Uterus (tissue), 4 donors: ENCODE measurements around the gene MDFIC2. TPM values are rescaled to one million over a fixed set of nuclear protein-coding genes. Genes with fewer than 3 reads are reported as not detected.

Experiments used
- DNase-seq, 2 donors: peaks; one replicate each; pipeline ENCODE4 v3.0.0-alpha.2; 2019 to 2020
- H3K27ac ChIP-seq, 2 donors: fragments of 200-600 bp; sonication (generic); 1 replicate in 1 of 2; 2 replicates in 1 of 2; pipeline ENCODE4 v1.5.1; 2016 to 2018
- H3K27me3 ChIP-seq, 2 donors: fragments of 200-600 bp; sonication (generic); one replicate each; pipeline ENCODE4 v1.5.1; 2018 to 2019; ENCODE audit warnings: control low read depth in 1 of 2
- H3K36me3 ChIP-seq, 2 donors: fragments of 200-600 bp; sonication (generic); one replicate each; pipeline ENCODE4 v1.5.1; 2019; ENCODE audit warnings: control low read depth in 1 of 2
- H3K4me1 ChIP-seq, 2 donors: fragments of 200-600 bp; sonication (generic); one replicate each; pipeline ENCODE4 v1.5.1; 2018 to 2019; ENCODE audit warnings: control low read depth in 1 of 2
- H3K4me3 ChIP-seq, 2 donors: fragments of 200-600 bp; sonication (generic); 1 replicate in 1 of 2; 2 replicates in 1 of 2; pipeline ENCODE4 v1.5.1; 2018 to 2019; ENCODE audit warnings: mild to moderate bottlenecking in 1 of 2
- H3K9me3 ChIP-seq, 2 donors: fragments of 200-600 bp; sonication (generic); one replicate each; pipeline ENCODE4 v1.5.1; 2019; ENCODE audit warnings: control low read depth in 1 of 2
- POLR2A ChIP-seq, 2 donors: fragments of 450-650 bp; IDR thresholded peaks; one replicate each; pipeline ENCODE4 v1.6.1; 2016; ENCODE audit warnings: antibody characterized with exemption in 2 of 2, mild to moderate bottlenecking in 1 of 2, moderate library complexity in 1 of 2
- intact Hi-C: fragments of 100-400 bp; cut with DNase I; formaldehyde crosslinking; loops from one replicate; pipeline ENCODE4 v1.15.1; 2023; ENCODE audit warnings: low total_unique reads
- total RNA-seq, 4 donors: library from RNA; depleted of rRNA in 3 of 4; stranded (reverse); fragments of >200 nt in 3 of 4; gene quantifications; one replicate each; pipeline versions ENCODE4 v1.1.0 to v1.2.4, GENCODE V29; 2014 to 2023
- TF ChIP-seq, protein P1 (sequence below), 4 experiments: fragments of 200-600 bp in 2 of 4; fragments of 450-650 bp in 2 of 4; sonication (generic) in 2 of 4; IDR thresholded peaks; one replicate each; pipeline ENCODE4 v1.5.1; 2016 to 2019; ENCODE audit warnings: antibody characterized with exemption in 4 of 4, mild to moderate bottlenecking in 2 of 4, moderate library complexity in 1 of 4
- donor health status: DM: yes; HTN: yes; CAD: no.

MDFIC2 gene
- total RNA-seq, 4 donors from 2014 or later: not detected

DNA sequence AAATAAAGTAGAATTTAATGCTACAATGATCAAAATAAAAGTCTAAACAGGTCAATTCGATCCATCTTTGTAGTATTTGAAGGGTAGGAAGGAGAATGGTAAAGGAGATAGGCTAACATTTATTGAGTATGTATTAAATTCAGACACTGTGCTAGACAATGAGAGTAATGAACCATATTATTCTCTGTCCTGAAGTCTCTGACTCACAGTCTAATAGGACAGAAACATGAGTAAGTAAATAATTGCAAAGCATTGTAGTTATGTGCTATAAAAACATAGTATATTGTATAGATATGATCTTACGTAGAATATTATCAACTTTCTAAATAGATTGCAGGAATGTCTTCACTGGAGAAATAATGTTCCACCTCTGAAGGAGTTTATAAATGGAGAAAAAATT, 64.5 kb downstream of the MDFIC2 start:
- Histone ChIP-seq H3K9me3 (no peaks in the 10 kb centered on the region), H3K27me3 (no peaks in the 10 kb centered on the region), H3K4me3 (no peak overlapping the region), H3K27ac (no peak overlapping the region), H3K4me1 (no peaks in the 10 kb centered on the region), H3K36me3 (no peaks in the 10 kb centered on the region)
- TF ChIP-seq, protein P1, sequence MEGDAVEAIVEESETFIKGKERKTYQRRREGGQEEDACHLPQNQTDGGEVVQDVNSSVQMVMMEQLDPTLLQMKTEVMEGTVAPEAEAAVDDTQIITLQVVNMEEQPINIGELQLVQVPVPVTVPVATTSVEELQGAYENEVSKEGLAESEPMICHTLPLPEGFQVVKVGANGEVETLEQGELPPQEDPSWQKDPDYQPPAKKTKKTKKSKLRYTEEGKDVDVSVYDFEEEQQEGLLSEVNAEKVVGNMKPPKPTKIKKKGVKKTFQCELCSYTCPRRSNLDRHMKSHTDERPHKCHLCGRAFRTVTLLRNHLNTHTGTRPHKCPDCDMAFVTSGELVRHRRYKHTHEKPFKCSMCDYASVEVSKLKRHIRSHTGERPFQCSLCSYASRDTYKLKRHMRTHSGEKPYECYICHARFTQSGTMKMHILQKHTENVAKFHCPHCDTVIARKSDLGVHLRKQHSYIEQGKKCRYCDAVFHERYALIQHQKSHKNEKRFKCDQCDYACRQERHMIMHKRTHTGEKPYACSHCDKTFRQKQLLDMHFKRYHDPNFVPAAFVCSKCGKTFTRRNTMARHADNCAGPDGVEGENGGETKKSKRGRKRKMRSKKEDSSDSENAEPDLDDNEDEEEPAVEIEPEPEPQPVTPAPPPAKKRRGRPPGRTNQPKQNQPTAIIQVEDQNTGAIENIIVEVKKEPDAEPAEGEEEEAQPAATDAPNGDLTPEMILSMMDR (IDR thresholded peaks at IDR 0.05): no peak
- TF ChIP-seq POLR2A (IDR thresholded peaks at IDR 0.05): no peak
- DNase-seq: no peak
- intact Hi-C loops: no loop called here

GRCh38 chr3:70245746-70246525, 66.5 kb downstream of the MDFIC2 start:
- H3K27ac ChIP-seq: no peak overlapping the region
- H3K27me3 ChIP-seq: no peaks in the 10 kb centered on the region
- intact Hi-C loops: no loop called here
- H3K36me3 ChIP-seq: no peaks in the 10 kb centered on the region
- H3K9me3 ChIP-seq: no peaks in the 10 kb centered on the region
- H3K4me1 ChIP-seq: no peaks in the 10 kb centered on the region
- TF ChIP-seq POLR2A (IDR thresholded peaks at IDR 0.05): no peak
- TF ChIP-seq, protein P1 (IDR thresholded peaks at IDR 0.05): no peak
- H3K4me3 ChIP-seq: no peak overlapping the region
- no peak for DNase-seq

GRCh38 chr3:70244422-70244821, 68.0 kb downstream of the MDFIC2 start:
- Histone ChIP-seq H3K27ac (no peak overlapping the region), H3K4me1 (no peaks in the 10 kb centered on the region), H3K27me3 (no peaks in the 10 kb centered on the region), H3K4me3 (no peak overlapping the region), H3K36me3 (no peaks in the 10 kb centered on the region), H3K9me3 (no peaks in the 10 kb centered on the region)
- intact Hi-C loops: no loop called here
- no peak for TF ChIP-seq POLR2A (IDR thresholded peaks at IDR 0.05)
- TF ChIP-seq, protein P1 (IDR thresholded peaks at IDR 0.05): no peak
- no peak for DNase-seq

GRCh38 chr3:70242297-70242882, 70.0 kb downstream of the MDFIC2 start:
- no peaks in the 10 kb centered on the region for H3K27me3 ChIP-seq
- no peaks in the 10 kb centered on the region for H3K4me1 ChIP-seq
- DNase-seq: no peak
- no peak overlapping the region for H3K27ac ChIP-seq
- H3K4me3 ChIP-seq: no peak overlapping the region
- H3K9me3 ChIP-seq: no peaks in the 10 kb centered on the region
- no peaks in the 10 kb centered on the region for H3K36me3 ChIP-seq
- TF ChIP-seq, protein P1 (IDR thresholded peaks at IDR 0.05): no peak
- TF ChIP-seq POLR2A (IDR thresholded peaks at IDR 0.05): no peak
- intact Hi-C loops: no loop called here

- H3K27me3 ChIP-seq: no peaks in the 10 kb centered on the region
- intact Hi-C loops: no loop called here
Measured at GRCh38 chr3:70233812-70234211, 78.6 kb downstream of the MDFIC2 start.

More at GRCh38 chr3:70233812-70234211, 78.6 kb downstream of the MDFIC2 start:
- Histone ChIP-seq H3K27ac (no peak overlapping the region), H3K4me1 (no peaks in the 10 kb centered on the region), H3K36me3 (no peaks in the 10 kb centered on the region), H3K9me3 (no peaks in the 10 kb centered on the region), H3K4me3 (no peak overlapping the region)
- DNase-seq: no peak
- TF ChIP-seq POLR2A (IDR thresholded peaks at IDR 0.05): no peak
- TF ChIP-seq, protein P1 (IDR thresholded peaks at IDR 0.05): no peak
